T-helper 1 cell treated with Interleukin-12 subunit alpha and Interleukin-12 subunit beta and Interleukin-4 antibody, amounts not matched to agents 30 μg/mL and 1 μg/mL, for 36 hours (primary cell): ENCODE measurements around the gene CLEC4C.
"Not testable (repeated sequence)": the region's sequence is repeated elsewhere in the genome, so short reads cannot be mapped to it uniquely, and the experiment has no call there.

Experiments
- H3K27ac Mint-ChIP-seq: one replicate; pipeline ENCODE4 v1.8.0; 2021; ENCODE audit warnings: mild to moderate bottlenecking, mixed read lengths
- H3K27me3 Mint-ChIP-seq: one replicate; pipeline ENCODE4 v1.8.0; 2021; ENCODE audit warnings: low read depth, mixed read lengths
- H3K36me3 Mint-ChIP-seq: one replicate; pipeline ENCODE4 v1.8.0; 2021; ENCODE audit warnings: low read depth, mixed read lengths
- H3K4me1 Mint-ChIP-seq: one replicate; pipeline ENCODE4 v1.8.0; 2021; ENCODE audit warnings: low read depth, mixed read lengths
- H3K4me3 Mint-ChIP-seq: one replicate; pipeline ENCODE4 v1.8.0; 2021; ENCODE audit warnings: mild to moderate bottlenecking, moderate library complexity, mixed read lengths
- H3K9me3 Mint-ChIP-seq: one replicate; pipeline ENCODE4 v1.8.0; 2021; ENCODE audit warnings: mixed read lengths

Gene CLEC4C

DNA sequence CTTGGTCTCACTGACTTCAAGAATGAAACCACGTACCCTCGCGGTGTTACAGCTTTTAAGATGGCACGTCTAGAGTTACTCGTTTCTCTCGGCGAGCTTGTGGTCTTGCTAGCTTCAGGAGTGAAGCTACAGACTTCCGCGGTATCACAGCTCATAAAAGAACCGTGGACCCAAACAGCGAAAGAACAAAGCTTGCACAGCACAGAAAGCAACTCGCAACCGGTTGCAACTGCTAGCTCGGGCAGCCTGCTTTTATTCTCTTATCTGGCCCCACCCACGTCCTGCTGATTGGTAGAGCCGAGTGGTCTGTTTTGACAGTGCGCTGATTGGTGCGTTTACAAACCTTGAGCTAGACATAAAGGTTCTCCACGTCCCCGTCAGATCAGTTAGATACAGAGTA, 4.2 kb upstream of the CLEC4C start:
- no peaks in the 10 kb centered on the region for H3K36me3 Mint-ChIP-seq
- no peaks in the 10 kb centered on the region for H3K27me3 Mint-ChIP-seq
- H3K27ac Mint-ChIP-seq: no peak overlapping the region
- no peak overlapping the region for H3K4me3 Mint-ChIP-seq
- H3K9me3 Mint-ChIP-seq: no peaks in the 10 kb centered on the region
- peaks cover 5% of the 10 kb centered on the region for H3K4me1 Mint-ChIP-seq

DNA sequence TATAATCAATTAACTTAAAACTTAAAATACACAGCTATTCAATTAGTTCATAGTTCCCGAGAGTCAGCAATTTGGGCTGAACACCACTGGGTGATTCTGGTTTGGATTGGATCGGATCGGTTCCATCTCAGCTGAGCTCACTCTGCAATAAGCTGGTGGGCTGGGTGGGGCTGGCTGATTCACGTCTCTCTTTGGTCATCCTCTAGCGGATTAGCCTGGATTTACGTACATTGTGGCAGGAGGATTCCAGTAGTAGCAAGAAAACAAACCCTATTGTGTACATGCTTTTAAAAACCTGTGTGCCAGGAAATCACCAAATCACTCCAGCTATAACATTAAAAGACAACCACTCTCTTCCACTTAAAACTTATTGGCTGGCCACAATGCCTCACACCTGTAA, 3.2 kb upstream of the CLEC4C start:
- Mint-ChIP-seq H3K27me3 (no peaks in the 10 kb centered on the region), H3K27ac (no peak overlapping the region), H3K9me3 (no peaks in the 10 kb centered on the region), H3K4me1 (peaks cover 2% of the 10 kb centered on the region), H3K4me3 (no peak overlapping the region), H3K36me3 (no peaks in the 10 kb centered on the region)

DNA sequence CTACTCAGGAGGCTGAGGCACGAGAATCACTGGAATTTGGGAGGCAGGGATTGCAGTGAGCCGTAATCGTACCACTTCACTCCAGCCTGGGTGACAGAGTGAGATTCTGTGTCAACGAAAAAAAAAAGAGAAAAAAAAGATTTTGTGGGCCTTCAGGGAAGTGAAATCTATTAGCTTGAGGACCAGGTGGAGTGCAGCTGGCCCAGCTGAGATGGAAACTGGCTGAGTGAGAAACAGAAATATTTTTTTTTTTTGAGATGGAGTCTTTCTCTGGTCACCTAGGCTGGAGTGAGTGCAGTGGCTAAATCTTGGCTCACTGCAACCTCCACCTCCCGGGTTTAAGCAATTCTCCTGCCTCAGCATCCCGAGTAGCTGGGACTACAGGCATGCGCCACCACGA, 2.3 kb upstream of the CLEC4C start:
- Mint-ChIP-seq H3K27me3 (no peaks in the 10 kb centered on the region), H3K4me3 (no peak overlapping the region), H3K9me3 (no peaks in the 10 kb centered on the region), H3K27ac (no peak overlapping the region), H3K4me1 (peaks cover 2% of the 10 kb centered on the region), H3K36me3 (no peaks in the 10 kb centered on the region)

DNA sequence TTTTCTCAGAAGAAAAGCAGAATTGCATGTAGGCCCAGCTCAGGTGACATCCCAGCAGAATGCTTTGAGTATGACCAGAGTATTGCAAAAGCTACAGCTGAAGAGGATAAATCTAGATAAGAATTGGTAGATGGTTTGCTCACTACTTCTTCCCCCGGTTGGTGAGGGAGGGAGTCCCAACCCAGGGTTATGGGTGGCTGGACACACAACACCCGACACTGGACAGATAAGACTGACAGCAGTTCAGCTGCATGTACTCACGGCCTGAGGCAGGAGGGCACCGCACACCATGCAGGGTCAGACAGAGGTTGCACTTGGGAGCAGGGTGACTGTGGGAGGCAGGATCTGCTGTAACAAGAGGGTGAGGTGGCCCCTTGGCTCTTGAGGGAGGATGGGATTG, 1.7 kb upstream of the CLEC4C start:
- Mint-ChIP-seq H3K4me3 (no peak overlapping the region), H3K9me3 (no peaks in the 10 kb centered on the region), H3K27ac (no peak overlapping the region), H3K36me3 (no peaks in the 10 kb centered on the region), H3K4me1 (peaks cover 2% of the 10 kb centered on the region), H3K27me3 (no peaks in the 10 kb centered on the region)

DNA sequence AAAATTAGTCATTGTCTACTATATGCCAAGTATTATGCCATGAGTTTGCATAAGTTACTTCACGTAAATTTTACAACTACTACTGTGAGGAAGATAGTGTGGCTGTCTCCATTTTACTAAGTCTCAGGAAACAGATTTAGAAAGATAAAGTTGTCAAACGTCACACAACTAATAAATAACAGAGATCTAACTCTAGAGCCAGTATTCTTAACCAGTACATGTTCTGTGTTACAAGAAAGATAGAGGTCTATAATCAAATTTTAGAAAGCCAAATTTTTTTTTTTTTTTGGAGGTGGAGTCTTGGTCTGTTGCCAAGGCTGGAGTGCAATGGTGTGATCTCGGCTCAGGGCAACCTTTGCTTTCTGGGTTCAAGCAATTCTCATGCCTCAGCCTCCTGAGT, 14.2 kb downstream of the CLEC4C start:
- H3K9me3 Mint-ChIP-seq: no peaks in the 10 kb centered on the region
- no peak overlapping the region for H3K27ac Mint-ChIP-seq
- peaks cover 3% of the 10 kb centered on the region for H3K27me3 Mint-ChIP-seq
- H3K36me3 Mint-ChIP-seq: no peaks in the 10 kb centered on the region
- H3K4me1 Mint-ChIP-seq: no peaks in the 10 kb centered on the region
- no peak overlapping the region for H3K4me3 Mint-ChIP-seq

DNA sequence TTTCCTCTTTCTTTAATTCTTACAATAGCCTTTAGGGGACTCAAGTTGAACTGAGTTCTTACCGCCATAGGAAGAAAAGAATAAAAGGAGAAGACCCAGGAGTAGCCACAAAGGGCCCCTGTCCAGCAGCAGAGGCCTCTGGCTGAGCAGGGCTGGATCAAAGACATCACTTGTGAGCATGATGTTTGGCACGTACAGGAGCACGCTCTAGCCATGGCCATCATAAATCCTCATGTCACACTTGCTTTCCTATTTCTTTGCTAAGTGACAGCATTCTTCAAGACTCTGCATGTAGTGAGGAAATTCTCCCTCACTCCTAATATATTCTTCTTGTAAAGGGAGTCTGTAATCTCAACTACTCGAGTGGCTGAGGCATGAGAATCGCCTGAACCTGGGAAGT, 15.7 kb downstream of the CLEC4C start:
- Mint-ChIP-seq H3K9me3 (no peaks in the 10 kb centered on the region), H3K36me3 (no peaks in the 10 kb centered on the region), H3K27ac (no peak overlapping the region), H3K4me3 (no peak overlapping the region), H3K4me1 (no peaks in the 10 kb centered on the region), H3K27me3 (peaks cover 3% of the 10 kb centered on the region)

DNA sequence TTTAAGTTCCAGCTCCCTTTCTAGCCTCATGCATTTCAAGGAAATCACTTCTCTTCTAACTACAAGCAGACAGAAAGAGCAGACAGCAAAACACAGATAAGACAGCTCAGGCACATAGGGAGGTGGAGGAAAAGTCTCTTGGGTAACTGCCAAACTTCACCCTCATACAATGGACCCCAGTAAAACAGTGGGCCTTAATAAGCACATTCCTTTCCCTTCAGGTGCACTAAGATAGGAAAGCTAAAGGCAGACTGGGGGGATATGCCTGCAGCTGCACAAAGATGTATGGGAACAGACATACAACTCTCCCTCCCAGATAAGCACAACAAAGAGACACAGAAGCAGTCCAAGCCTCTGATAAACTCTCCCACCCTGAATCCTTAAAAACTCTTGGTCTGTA, 16.2 kb downstream of the CLEC4C start:
- not testable (repeated sequence) for H3K9me3 Mint-ChIP-seq, H3K36me3 Mint-ChIP-seq, H3K27ac Mint-ChIP-seq, H3K4me1 Mint-ChIP-seq, H3K27me3 Mint-ChIP-seq, H3K4me3 Mint-ChIP-seq

DNA sequence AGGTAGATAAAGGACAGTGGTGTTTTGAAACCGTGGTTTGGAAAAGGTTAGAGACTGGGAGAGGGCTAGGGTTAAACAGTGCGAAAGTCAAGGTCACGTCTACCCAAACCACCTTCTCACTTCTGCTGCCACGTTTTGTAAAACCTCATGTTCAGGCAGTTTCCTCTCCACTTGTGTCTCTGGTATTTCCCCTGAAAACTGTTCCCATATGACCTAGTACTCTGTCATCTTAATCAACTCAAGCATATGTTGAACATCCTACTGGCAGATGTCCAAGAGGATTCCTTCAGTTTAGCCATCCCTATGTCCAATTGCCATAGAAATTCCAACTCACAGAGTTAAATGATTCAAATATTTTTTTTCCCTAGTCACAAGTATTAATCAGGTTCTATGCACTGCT, 17.4 kb downstream of the CLEC4C start:
- Mint-ChIP-seq H3K36me3 (no peaks in the 10 kb centered on the region), H3K27me3 (peaks cover 3% of the 10 kb centered on the region), H3K4me1 (no peaks in the 10 kb centered on the region), H3K4me3 (no peak overlapping the region), H3K27ac (no peak overlapping the region), H3K9me3 (no peaks in the 10 kb centered on the region)

DNA sequence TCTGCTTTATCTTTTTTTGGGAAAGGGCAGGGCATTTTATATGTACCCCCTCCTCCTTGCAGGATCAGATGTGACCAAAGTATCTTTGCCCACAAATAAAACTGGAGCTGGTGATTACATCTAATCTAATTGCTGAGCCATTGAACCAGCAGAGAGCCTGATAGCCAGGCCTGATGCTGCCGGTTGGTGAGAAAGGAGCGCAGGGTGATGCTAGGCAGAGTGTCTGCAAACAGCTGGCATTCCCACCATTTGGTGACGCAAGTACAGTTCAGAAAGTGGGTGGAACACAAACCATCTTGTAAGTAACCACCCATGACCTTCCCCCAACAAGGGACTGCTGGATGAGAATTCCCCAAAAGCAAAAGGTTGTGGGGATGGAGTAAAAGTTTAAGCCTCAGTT, 23.2 kb downstream of the CLEC4C start:
- Mint-ChIP-seq H3K36me3 (no peaks in the 10 kb centered on the region), H3K27ac (no peak overlapping the region), H3K9me3 (no peaks in the 10 kb centered on the region), H3K4me1 (no peaks in the 10 kb centered on the region), H3K27me3 (no peaks in the 10 kb centered on the region), H3K4me3 (no peak overlapping the region)

DNA sequence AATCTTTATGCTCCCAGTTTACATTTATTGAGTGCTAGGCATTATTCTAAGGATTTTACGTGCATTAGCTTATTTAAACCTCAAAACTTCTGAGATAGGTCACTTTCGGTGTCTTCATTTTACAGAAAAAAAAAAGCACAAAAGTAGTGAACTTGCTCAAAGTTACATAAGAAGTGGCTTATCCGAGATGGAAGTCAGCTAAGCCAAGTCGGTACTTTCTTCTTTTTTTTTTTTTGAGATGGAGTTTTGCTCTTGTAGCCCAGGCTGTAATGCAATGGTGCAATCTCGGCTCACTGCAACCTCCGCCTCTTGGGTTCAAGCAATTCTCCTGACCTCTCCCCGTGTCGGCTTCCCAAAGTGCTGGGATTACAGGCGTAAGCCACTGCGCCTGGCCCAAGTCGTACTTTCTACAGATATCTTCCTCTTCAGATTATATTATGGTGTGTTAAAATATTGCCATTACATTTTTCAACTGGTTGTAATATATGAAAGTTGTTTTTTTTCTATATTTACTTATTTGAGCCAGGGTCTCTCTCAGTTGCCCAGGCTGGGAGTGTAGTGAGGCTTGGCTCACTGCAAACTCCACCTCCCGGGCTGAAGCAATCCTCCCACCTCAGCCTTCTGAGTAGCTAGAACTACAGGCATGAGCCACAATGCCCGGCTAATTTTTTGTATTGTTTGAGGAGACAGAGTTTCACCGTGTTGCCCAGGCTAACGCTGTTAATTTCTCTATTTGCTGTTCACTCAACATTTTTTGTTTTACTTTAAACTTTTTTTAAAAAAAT, 27.0 kb downstream of the CLEC4C start:
- H3K4me3 Mint-ChIP-seq: no peak overlapping the region
- no peaks in the 10 kb centered on the region for H3K36me3 Mint-ChIP-seq
- H3K27me3 Mint-ChIP-seq: peaks cover 4% of the 10 kb centered on the region

DNA sequence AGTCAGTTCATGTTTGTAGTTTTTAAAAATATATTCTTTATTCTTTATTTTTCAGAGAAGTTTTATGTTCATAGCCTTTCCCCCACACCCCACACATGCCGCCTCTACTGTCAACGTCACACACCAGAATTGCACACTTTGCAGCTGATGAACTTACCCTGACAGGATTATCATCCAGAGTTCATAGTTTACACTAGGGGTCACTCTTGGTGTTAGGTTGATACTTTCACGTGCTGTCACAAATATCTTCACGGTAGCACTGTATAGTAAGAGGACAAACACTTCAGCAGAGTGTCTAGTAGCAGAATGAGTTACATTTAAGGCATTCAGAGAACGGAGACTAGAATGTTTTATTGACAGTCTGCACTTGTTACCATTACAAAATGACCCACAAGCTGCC, 30.8 kb downstream of the CLEC4C start:
- H3K27me3 Mint-ChIP-seq: peaks cover 4% of the 10 kb centered on the region
- H3K27ac Mint-ChIP-seq: no peak overlapping the region
- no peak overlapping the region for H3K4me3 Mint-ChIP-seq
- H3K4me1 Mint-ChIP-seq: no peaks in the 10 kb centered on the region
- no peaks in the 10 kb centered on the region for H3K36me3 Mint-ChIP-seq
- H3K9me3 Mint-ChIP-seq: no peaks in the 10 kb centered on the region

More for the DNA sequence above, 27.0 kb downstream of the CLEC4C start:
- Mint-ChIP-seq H3K9me3 (no peaks in the 10 kb centered on the region), H3K27ac (no peak overlapping the region), H3K4me1 (no peaks in the 10 kb centered on the region)

DNA sequence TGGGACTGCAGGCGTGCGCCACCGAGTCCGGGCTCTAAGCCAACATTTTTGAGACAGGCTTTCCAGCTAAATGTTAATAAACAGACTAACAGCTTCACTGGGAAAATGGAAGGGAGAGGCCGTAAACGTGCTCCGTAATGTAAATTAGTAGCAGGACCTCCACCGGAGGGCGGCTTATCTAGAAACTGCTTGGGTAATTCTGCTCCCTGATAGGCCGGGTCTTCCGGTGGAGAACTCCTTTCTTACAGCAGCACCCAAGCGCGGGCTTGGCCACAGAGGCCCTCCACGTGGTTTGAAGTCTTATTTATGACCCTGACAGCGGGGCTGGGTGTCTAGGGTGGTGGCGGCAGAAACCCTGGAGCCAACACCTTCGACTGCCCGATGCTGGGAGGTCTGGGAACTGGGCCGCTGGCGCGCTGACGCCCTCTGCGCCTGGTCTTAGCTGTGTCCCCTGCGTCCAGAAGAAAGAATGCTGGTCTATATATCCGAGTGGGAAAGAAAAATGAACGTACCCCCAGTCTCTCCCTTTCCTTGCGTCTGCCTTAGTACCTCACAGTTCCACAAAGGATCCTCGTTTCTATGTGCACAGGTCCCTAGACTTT, 34.2 kb downstream of the CLEC4C start:
- no peak overlapping the region for H3K4me3 Mint-ChIP-seq
- no peaks in the 10 kb centered on the region for H3K36me3 Mint-ChIP-seq
- H3K9me3 Mint-ChIP-seq: no peaks in the 10 kb centered on the region
- H3K4me1 Mint-ChIP-seq: no peaks in the 10 kb centered on the region
- H3K27me3 Mint-ChIP-seq: peaks cover 4% of the 10 kb centered on the region
- H3K27ac Mint-ChIP-seq: no peak overlapping the region

DNA sequence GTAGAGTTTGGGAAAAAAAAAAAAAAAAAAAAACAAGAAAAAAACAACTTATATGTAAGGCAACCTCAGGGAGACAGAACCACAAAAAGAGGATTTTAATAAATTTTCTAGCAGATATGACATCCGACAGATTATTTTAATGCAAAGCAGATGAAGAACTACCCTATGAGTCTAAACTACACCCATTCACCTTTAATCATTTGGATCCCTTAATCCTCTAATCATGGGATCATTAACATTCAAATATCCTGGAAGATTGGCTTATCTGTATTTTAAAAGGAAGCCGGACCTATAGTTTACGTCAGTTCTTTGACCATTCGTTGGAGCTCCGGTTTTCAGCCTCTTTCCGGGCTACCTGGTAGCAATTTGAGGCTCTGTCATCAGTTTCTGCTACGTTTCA, 36.0 kb downstream of the CLEC4C start, which contains the start of gene DPPA3:
Gene DPPA3 (plus strand): TSS at position 301 of the 400 bp plus-strand sequence. CDS start 138 bp downstream, outside the sequence.
- Mint-ChIP-seq H3K9me3 (no peaks in the 10 kb centered on the region), H3K36me3 (no peaks in the 10 kb centered on the region), H3K4me1 (no peaks in the 10 kb centered on the region), H3K27me3 (no peaks in the 10 kb centered on the region), H3K27ac (no peak within 1 kb of the TSS), H3K4me3 (no peak within 1 kb of the TSS)

DNA sequence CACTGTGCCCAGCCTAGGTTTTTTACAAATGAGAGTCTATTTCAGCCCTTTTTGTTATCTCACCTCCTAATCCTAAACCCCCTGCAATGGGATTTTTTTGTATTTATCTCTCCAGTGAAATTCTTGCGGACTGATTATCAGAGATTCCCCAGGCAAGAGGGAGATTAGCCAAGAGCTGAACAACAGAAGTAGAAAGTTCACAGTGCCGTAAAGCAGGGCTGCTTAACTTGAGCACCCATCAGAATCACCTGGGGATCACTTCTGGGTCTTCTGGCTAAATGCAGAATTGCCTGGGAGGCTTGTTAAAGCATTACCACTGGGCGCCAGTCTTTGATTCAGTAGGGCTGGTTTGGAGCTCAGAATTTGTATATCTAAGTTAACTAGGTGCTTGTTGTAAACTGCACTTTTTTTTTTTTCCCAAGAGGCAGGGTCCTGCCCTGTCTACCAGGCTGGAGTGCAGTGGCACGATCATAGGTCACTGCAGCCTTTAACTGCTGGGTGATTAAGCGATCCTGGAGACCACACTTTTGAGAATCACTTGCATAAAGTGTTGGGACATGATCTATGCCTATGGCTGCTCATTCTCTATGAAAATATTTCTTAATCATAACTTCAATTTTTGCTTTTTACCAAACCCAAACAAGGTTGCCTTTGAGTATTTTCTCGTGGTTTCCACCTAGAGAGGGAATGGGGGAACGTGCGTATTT, 37.1 kb downstream of the CLEC4C start:
- Mint-ChIP-seq H3K27me3 (no peaks in the 10 kb centered on the region), H3K4me3 (no peak overlapping the region), H3K36me3 (no peaks in the 10 kb centered on the region), H3K27ac (no peak overlapping the region), H3K9me3 (no peaks in the 10 kb centered on the region), H3K4me1 (no peaks in the 10 kb centered on the region)

DNA sequence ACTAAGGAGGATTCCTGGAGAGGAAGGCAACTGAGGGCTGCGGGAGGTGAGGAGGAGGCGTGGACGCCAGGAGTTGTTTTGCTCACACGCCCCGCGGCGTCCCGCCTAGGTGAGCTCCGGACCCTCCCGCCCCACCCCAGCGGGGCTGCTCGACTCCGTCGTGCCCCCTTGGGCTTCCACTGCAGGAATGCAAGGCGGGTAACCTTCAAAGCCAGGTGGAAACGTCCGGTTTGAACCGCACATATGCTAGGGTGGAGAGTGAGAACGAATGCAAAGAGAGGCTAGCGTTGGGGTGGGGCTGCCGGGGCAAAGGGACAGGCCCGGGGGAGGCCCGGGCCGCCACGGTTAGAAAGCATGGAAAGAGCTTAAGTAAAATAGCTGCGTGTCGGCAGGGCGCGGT, 41.3 kb downstream of the CLEC4C start:
- no peaks in the 10 kb centered on the region for H3K27me3 Mint-ChIP-seq
- H3K27ac Mint-ChIP-seq: no peak overlapping the region
- H3K4me1 Mint-ChIP-seq: no peaks in the 10 kb centered on the region
- no peaks in the 10 kb centered on the region for H3K9me3 Mint-ChIP-seq
- H3K36me3 Mint-ChIP-seq: no peaks in the 10 kb centered on the region
- no peak overlapping the region for H3K4me3 Mint-ChIP-seq
